K562 (cell line): ENCODE results near the gene HOXC5. TPM values are rescaled to one million over a fixed set of nuclear protein-coding genes. Genes with fewer than 3 reads are reported as not detected.

Experiments used
- ATAC-seq: fragments of 200-7000 bp; cut with Tn5 transposase; 3 replicates; pipeline ENCODE4 v1.9.1; 2020; ENCODE audit warnings: moderate library complexity
- BruUV-seq: library from RNA; stranded (reverse); fragments of 400-500 nt; replicated peaks from 2 replicates; lab custom pipeline; 2021; lab: Mats Ljungman, UMichigan
- CTCF ChIA-PET: fragments of 300-600 bp; formaldehyde crosslinking; extraction: SDS; loops from one replicate; lab custom pipeline; 2021; ENCODE audit warnings: low intra/inter-chr PET ratio; lab: Yijun Ruan, JAX
- POLR2A ChIA-PET: fragments of 300-600, 350-650 bp; sonication (Branson Sonifier 250); formaldehyde crosslinking; extraction: SDS; loops from one replicate; lab custom pipeline; 2021; ENCODE audit warnings: antibody characterized with exemption, inconsistent platforms; lab: Yijun Ruan, JAX
- DNase-seq, 4 experiments: peaks; one replicate each; pipeline versions ENCODE4 v3.0.0 to v3.0.0-alpha.2; 2011 to 2018; ENCODE audit warnings: low spot score in 3 of 4, mixed read lengths in 3 of 4; ENCODE audit errors: extremely low read depth in 1 of 4
- FAIRE-seq: peaks from 2 replicates; lab custom pipeline; 2011; peaks lifted over from hg19 to GRCh38; lab: Jason Lieb, UNC
- H2AFZ ChIP-seq: 2 replicates; pipeline ENCODE4 v1.6.0; 2011; ENCODE audit warnings: low read depth, low read length, control low read depth, inconsistent platforms
- H3K27ac ChIP-seq: fragments of 200-600 bp; 3 replicates; pipeline ENCODE4 v1.8.0; 2011; ENCODE audit warnings: low read depth, mild to moderate bottlenecking, control low read depth, inconsistent platforms, low read length, moderate library complexity, mixed read lengths; ENCODE audit errors: extremely low read depth
- H3K27me3 ChIP-seq, 2 experiments: fragments of 300-600 bp in 1 of 2; 2 replicates in 1 of 2; 3 replicates in 1 of 2; pipeline versions ENCODE4 v1.6.0 to v1.8.0; 2011; ENCODE audit warnings: inconsistent platforms in 2 of 2, low read length in 2 of 2, mild to moderate bottlenecking in 1 of 2, mixed read lengths in 1 of 2, moderate library complexity in 1 of 2; ENCODE audit not compliant: control insufficient read depth in 2 of 2, insufficient read depth in 2 of 2
- H3K36me3 ChIP-seq: fragments of 300-600 bp; 3 replicates; pipeline ENCODE4 v1.8.0; 2011; ENCODE audit warnings: mild to moderate bottlenecking, low read length, inconsistent platforms; ENCODE audit not compliant: control insufficient read depth, insufficient read depth
- H3K4me1 ChIP-seq, 2 experiments: fragments of 200-600 bp in 1 of 2; replicated peaks in 1 of 2; 2 replicates in 1 of 2; 3 replicates in 1 of 2; pipeline versions ENCODE4 v1.5.1 to v1.8.0; 2011; ENCODE audit warnings: inconsistent platforms in 2 of 2, low read length in 2 of 2, mild to moderate bottlenecking in 1 of 2, mixed read lengths in 1 of 2, moderate library complexity in 1 of 2; ENCODE audit not compliant: control insufficient read depth in 2 of 2, insufficient read depth in 2 of 2
- H3K4me2 ChIP-seq: 2 replicates; pipeline ENCODE4 v1.6.1; 2011; ENCODE audit warnings: low read length, control low read depth, inconsistent platforms, mixed read lengths; ENCODE audit not compliant: insufficient read depth
- H3K4me3 ChIP-seq: fragments of 200-600 bp; sonication (generic), shearing (Covaris generic); 2 replicates; pipeline ENCODE4 v1.5.1; 2016; ENCODE audit warnings: control low read depth, inconsistent platforms
- H3K79me2 ChIP-seq: fragments of 200-600 bp; 3 replicates; pipeline ENCODE4 v1.8.0; 2011; ENCODE audit warnings: low read length, inconsistent platforms; ENCODE audit not compliant: control insufficient read depth, insufficient read depth
- H3K9ac ChIP-seq, 2 experiments: 2 replicates each; pipeline versions ENCODE4 v1.6.0 to v1.6.1; 2011; ENCODE audit warnings: low read depth in 2 of 2, low read length in 2 of 2, control low read depth in 1 of 2, inconsistent platforms in 1 of 2, mild to moderate bottlenecking in 1 of 2, mixed read lengths in 1 of 2; ENCODE audit not compliant: insufficient read depth in 1 of 2
- H3K9me1 ChIP-seq: one replicate; pipeline ENCODE4 v1.6.0; 2011; ENCODE audit warnings: inconsistent platforms, mild to moderate bottlenecking, low read length, moderate library complexity; ENCODE audit not compliant: control insufficient read depth, insufficient read depth
- H3K9me3 ChIP-seq: replicated peaks from 2 replicates; pipeline ENCODE4 v1.5.1; 2011; ENCODE audit warnings: low read depth, low read length, inconsistent platforms; ENCODE audit not compliant: control insufficient read depth, insufficient read depth
- H4K20me1 ChIP-seq: replicated peaks from 2 replicates; pipeline ENCODE4 v1.6.1; 2011; ENCODE audit warnings: low read length, inconsistent platforms, mixed read lengths; ENCODE audit not compliant: control insufficient read depth, insufficient read depth
- FOXP4 ChIP-seq: sonication (generic); formaldehyde crosslinking; IDR thresholded peaks from 2 replicates; pipeline ENCODE4 v1.8.0; 2022; ENCODE audit warnings: mild to moderate bottlenecking, missing genetic modification reagents, borderline replicate concordance
- KDM4B ChIP-seq, 2 experiments: fragments of 450-650 bp in 1 of 2; sonication (generic) in 1 of 2; IDR thresholded peaks; 2 replicates each; pipeline ENCODE4 v1.6.1; 2016 to 2017; ENCODE audit warnings: borderline replicate concordance in 2 of 2, antibody characterized with exemption in 1 of 2, low read depth in 1 of 2, mild to moderate bottlenecking in 1 of 2
- MEIS2 ChIP-seq: fragments of 450-650 bp; IDR thresholded peaks from 2 replicates; pipeline ENCODE4 v1.6.1; 2014; ENCODE audit warnings: mild to moderate bottlenecking; ENCODE audit not compliant: partially characterized antibody
- MYBL2 ChIP-seq, 2 experiments: fragments of 450-650 bp in 1 of 2; sonication (generic) in 1 of 2; formaldehyde crosslinking in 1 of 2; IDR thresholded peaks; 2 replicates each; pipeline versions ENCODE4 v1.6.1 to v1.8.1; 2017 to 2022; ENCODE audit warnings: borderline replicate concordance in 1 of 2, inconsistent platforms in 1 of 2, low read depth in 1 of 2, mild to moderate bottlenecking in 1 of 2, missing genetic modification reagents in 1 of 2, moderate library complexity in 1 of 2
- NKRF ChIP-seq: fragments of 450-650 bp; IDR thresholded peaks from 2 replicates; pipeline ENCODE4 v1.6.1; 2016; ENCODE audit warnings: borderline replicate concordance
- THAP7 ChIP-seq: fragments of 250-450 bp; sonication (Bioruptor Pico); IDR thresholded peaks from 2 replicates; pipeline ENCODE4 v1.5.0; 2021
- XRCC3 ChIP-seq: fragments of 450-650 bp; IDR thresholded peaks from 2 replicates; pipeline ENCODE4 v1.6.1; 2017; ENCODE audit warnings: mild to moderate bottlenecking, moderate library complexity
- WGBS: fragments of 100-300 bp; shearing (Covaris generic); methylation state at CpG from one replicate; pipeline ENCODE4 v1.1.6; 2016; ENCODE audit warnings: low coverage, mixed read lengths; ENCODE audit not compliant: insufficient coverage; ENCODE audit errors: missing lambda C conversion rate; 5-methylcytosine and 5-hydroxymethylcytosine counted together
- in situ Hi-C: fragments of 300-500 bp; cut with MboI; formaldehyde crosslinking; loops from 4 replicates; pipeline ENCODE4 v1.15.0; 2018; ENCODE audit warnings: inconsistent platforms, mixed read lengths
- intact Hi-C: fragments of 100-400 bp; cut with micrococcal nuclease; formaldehyde crosslinking; loops from 2 replicates; pipeline ENCODE4 v1.14.2; 2022
- polyA plus RNA-seq, 8 experiments: library from polyadenylated mRNA; depleted of rRNA in 4 of 8; stranded (reverse) in 5 of 8; unstranded in 3 of 8; fragments of >200 nt; fragmentation: Nextera tagmentation in 2 of 8; fragmentation: Illumina TruSeq in 1 of 8; extraction: Ambion mirVana in 2 of 8; extraction: Trizol in 1 of 8; gene quantifications; 2 replicates each; pipeline versions ENCODE4 v1.2.1 to v1.2.3, GENCODE V29; 2011 to 2014; ENCODE audit warnings: inconsistent platforms in 1 of 8, missing spikeins in 1 of 8
- total RNA-seq, 7 experiments: library from RNA; depleted of rRNA in 6 of 7; stranded (reverse); fragments of >200 nt in 6 of 7; fragmentation: Illumina TruSeq in 2 of 7; extraction: Trizol in 2 of 7; gene quantifications; 2 replicates each; pipeline versions ENCODE4 v1.2.1 to v1.2.3, GENCODE V29; 2011 to 2021; ENCODE audit warnings: low replicate concordance in 1 of 7
- TF ChIP-seq, protein P1 (sequence below): sonication (generic); formaldehyde crosslinking; IDR thresholded peaks from 2 replicates; pipeline ENCODE4 v1.8.0; 2022; ENCODE audit warnings: mild to moderate bottlenecking, low read depth, missing genetic modification reagents
- TF ChIP-seq, protein P2 (sequence below): sonication (generic); formaldehyde crosslinking; IDR thresholded peaks from 2 replicates; pipeline ENCODE4 v1.8.0; 2022; ENCODE audit warnings: missing genetic modification reagents, mild to moderate bottlenecking, moderate library complexity, borderline replicate concordance
- TF ChIP-seq, protein P3 (sequence below): fragments of 200-800 bp; sonication (Bioruptor generic); IDR thresholded peaks from 2 replicates; pipeline ENCODE4 v1.6.1; 2017; ENCODE audit warnings: missing genetic modification characterization, missing compliant biosample characterization

The HOXC5 gene
- total and polyA plus RNA-seq, 9 of the 15 experiments (the other 6 are each of a cell fraction or from before 2014, with no cell fraction given), result 0.10 to 0.44 (median 0.18) TPM; not detected in 4

DNA sequence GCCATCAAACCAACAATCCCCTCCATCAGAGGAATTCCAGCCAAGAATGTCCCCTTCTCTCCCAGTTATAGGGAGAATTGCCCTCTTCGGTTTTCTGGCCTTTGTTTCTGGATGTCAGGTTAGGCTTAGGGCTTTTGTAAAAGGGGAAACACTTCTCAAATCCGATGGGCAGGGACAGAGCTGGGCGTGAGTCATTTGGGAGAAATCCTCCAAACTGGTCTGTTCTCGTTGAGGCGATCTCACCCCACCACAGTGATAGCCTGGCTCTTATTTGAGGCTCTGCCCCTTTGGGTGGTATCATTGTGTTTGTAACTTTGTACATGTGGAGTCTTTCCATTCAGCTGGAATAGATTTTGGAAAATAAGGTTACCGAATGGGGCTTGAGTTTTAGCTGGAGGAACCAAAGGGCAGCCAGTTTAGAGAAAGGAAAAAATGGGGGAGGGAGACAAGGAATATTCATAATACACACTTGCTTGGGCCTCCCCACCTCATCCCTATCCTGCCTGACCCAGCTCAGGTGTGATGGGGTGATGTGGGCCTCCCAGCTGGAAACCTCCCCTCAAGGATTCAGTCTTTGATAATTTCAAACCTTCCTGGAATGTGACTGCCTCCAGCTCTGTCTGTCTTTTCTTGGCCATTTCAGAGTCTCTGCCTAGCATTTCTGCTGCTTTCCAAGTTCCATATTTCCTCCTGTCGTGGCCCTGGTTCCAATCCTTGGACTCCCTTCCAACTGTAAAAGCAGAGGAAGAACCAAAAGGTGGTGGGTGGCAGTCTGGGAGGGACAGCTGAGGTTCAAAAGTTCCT, 28.3 kb downstream of the HOXC5 start:
- POLR2A ChIA-PET, result interaction anchor here (0.6 to 1.2 kb wide), 3 partner anchors 9 to 377 kb away, joined by 3 to 4 read pairs (median 4); no protein-coding TSS in a partner anchor
- intact Hi-C loops, result no loop called here
- TF ChIP-seq NKRF (no peak), MYBL2 (IDR thresholded peaks at IDR 0.05; ENCODE audit: low read depth) (no peak), MYBL2 (CRISPR knock-in tag; IDR thresholded peaks at IDR 0.05; ENCODE audit: borderline replicate concordance) (no peak), XRCC3 (no peak), THAP7 (CRISPR knock-in tag) (no peak), KDM4B (IDR thresholded peaks at IDR 0.05; ENCODE audit: borderline replicate concordance in 2 of 2, low read depth in 1 of 2) (no peak), FOXP4 (CRISPR knock-in tag) (no peak), MEIS2 (no peak)
- TF ChIP-seq, protein P1, sequence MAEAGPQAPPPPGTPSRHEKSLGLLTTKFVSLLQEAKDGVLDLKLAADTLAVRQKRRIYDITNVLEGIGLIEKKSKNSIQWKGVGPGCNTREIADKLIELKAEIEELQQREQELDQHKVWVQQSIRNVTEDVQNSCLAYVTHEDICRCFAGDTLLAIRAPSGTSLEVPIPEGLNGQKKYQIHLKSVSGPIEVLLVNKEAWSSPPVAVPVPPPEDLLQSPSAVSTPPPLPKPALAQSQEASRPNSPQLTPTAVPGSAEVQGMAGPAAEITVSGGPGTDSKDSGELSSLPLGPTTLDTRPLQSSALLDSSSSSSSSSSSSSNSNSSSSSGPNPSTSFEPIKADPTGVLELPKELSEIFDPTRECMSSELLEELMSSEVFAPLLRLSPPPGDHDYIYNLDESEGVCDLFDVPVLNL (CRISPR knock-in tag), result no peak
- TF ChIP-seq, protein P2, sequence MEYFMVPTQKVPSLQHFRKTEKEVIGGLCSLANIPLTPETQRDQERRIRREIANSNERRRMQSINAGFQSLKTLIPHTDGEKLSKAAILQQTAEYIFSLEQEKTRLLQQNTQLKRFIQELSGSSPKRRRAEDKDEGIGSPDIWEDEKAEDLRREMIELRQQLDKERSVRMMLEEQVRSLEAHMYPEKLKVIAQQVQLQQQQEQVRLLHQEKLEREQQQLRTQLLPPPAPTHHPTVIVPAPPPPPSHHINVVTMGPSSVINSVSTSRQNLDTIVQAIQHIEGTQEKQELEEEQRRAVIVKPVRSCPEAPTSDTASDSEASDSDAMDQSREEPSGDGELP, result no peak
- TF ChIP-seq, protein P3, sequence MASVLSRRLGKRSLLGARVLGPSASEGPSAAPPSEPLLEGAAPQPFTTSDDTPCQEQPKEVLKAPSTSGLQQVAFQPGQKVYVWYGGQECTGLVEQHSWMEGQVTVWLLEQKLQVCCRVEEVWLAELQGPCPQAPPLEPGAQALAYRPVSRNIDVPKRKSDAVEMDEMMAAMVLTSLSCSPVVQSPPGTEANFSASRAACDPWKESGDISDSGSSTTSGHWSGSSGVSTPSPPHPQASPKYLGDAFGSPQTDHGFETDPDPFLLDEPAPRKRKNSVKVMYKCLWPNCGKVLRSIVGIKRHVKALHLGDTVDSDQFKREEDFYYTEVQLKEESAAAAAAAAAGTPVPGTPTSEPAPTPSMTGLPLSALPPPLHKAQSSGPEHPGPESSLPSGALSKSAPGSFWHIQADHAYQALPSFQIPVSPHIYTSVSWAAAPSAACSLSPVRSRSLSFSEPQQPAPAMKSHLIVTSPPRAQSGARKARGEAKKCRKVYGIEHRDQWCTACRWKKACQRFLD, result no peak

More for the DNA sequence above, 28.3 kb downstream of the HOXC5 start:
- WGBS, result 0% methylated on average over 7 of the region's 7 CpGs
- no peaks in the 10 kb centered on the region for H3K79me2 ChIP-seq
- FAIRE-seq (no peak), ATAC-seq (no peak), DNase-seq (no peak)
- no peak overlapping the region for H2AFZ ChIP-seq
- H3K4me2 ChIP-seq, result no peak overlapping the region
- peaks cover 0 to 6% of the 10 kb centered on the region in 2 experiments; a peak in 2 of 5 replicates for H3K4me1 ChIP-seq
- H4K20me1 ChIP-seq, result no peaks in the 10 kb centered on the region
- H3K9me1 ChIP-seq, result no peaks in the 10 kb centered on the region
- no peak overlapping the region for H3K9ac ChIP-seq
- CTCF ChIA-PET, result no interaction called here
- BruUV-seq, result no TSS peak
- H3K4me3 ChIP-seq, result no peak overlapping the region
- H3K27ac ChIP-seq, result no peak overlapping the region
- in situ Hi-C loops, result no loop called here
- no peaks in the 10 kb centered on the region for H3K36me3 ChIP-seq
- no peaks in the 10 kb centered on the region for H3K9me3 ChIP-seq
- H3K27me3 ChIP-seq, result peaks cover 35 to 44% of the 10 kb centered on the region in 2 experiments; a peak in 4 of 5 replicates
